ENCODE results near the gene CRNN.

GRCh38 chr1:152442765-152443164, 28.7 kb upstream of the CRNN start:
- TF ChIP-seq CTCF (IDR thresholded peaks at IDR 0.05) (no peak), ZFX (IDR thresholded peaks at IDR 0.05; ENCODE audit: borderline replicate concordance) (no peak)
